Ishikawa (cell line): ENCODE measurements around the gene PAIP2.

ENCODE experiments used
- CEBPB ChIP-seq: IDR thresholded peaks from 2 replicates; pipeline ENCODE4 v1.6.1; 2012
- CREB1 ChIP-seq: IDR thresholded peaks from 2 replicates; pipeline ENCODE4 v1.6.1; 2012; ENCODE audit warnings: low read depth
- EGR1 ChIP-seq: IDR thresholded peaks from 2 replicates; pipeline ENCODE4 v1.6.1; 2012
- EP300 ChIP-seq: IDR thresholded peaks from 2 replicates; pipeline ENCODE4 v1.6.1; 2012; ENCODE audit warnings: borderline replicate concordance
- FOXM1 ChIP-seq: IDR thresholded peaks from 2 replicates; pipeline ENCODE4 v1.6.1; 2012; ENCODE audit warnings: low read depth, borderline replicate concordance
- MAX ChIP-seq: IDR thresholded peaks from 2 replicates; pipeline ENCODE4 v1.6.1; 2012
- NFIC ChIP-seq: IDR thresholded peaks from 2 replicates; pipeline ENCODE4 v1.6.1; 2012
- RAD21 ChIP-seq: IDR thresholded peaks from 2 replicates; pipeline ENCODE4 v1.6.1; 2012; ENCODE audit warnings: low read depth
- REST ChIP-seq: IDR thresholded peaks from 2 replicates; pipeline ENCODE4 v1.6.1; 2012; ENCODE audit warnings: low read depth, mild to moderate bottlenecking
- TAF1 ChIP-seq: IDR thresholded peaks from 2 replicates; pipeline ENCODE4 v1.6.1; 2012; ENCODE audit warnings: low read depth, mild to moderate bottlenecking
- TCF12 ChIP-seq: IDR thresholded peaks from 2 replicates; pipeline ENCODE4 v1.6.1; 2012; ENCODE audit warnings: low read depth
- TEAD4 ChIP-seq: IDR thresholded peaks from 2 replicates; pipeline ENCODE4 v1.6.1; 2012
- YY1 ChIP-seq: IDR thresholded peaks from 2 replicates; pipeline ENCODE4 v1.6.1; 2012; ENCODE audit warnings: low read depth
- ZBTB7A ChIP-seq: IDR thresholded peaks from 2 replicates; pipeline ENCODE4 v1.6.1; 2012; ENCODE audit warnings: low read depth
- TF ChIP-seq, protein P1 (sequence below): IDR thresholded peaks from 2 replicates; pipeline ENCODE4 v1.6.1; 2012

PAIP2 gene

GRCh38 chr5:139358064-139358463, 16.4 kb downstream of the PAIP2 start:
- no peak for TF ChIP-seq ZBTB7A

DNA sequence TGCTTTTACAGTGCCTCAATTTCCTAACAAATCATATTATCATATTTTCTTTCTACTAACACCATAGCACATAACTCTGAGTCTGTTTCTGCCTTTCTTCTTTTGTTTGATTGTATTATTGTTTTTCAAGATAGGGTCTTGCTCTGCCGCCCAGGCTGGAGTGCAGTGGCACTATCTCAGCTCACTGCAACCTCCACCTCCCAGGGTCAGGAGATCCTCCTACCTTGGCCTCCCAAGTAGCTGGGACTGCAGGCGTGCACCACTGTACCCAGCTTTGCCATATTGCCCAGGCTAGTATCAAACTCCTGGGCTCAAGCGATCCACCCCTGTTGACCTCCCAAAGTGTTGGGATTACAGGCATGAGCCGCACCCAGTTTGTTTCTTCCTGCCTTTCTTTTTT, 18.7 kb downstream of the PAIP2 start:
- TF ChIP-seq TEAD4 (no peak), EP300 (no peak), FOXM1 (no peak), ZBTB7A (no peak), TAF1 (no peak), YY1 (no peak), MAX (no peak), TCF12 (no peak), REST (no peak), RAD21 (no peak), NFIC (no peak)
- TF ChIP-seq, protein P1, sequence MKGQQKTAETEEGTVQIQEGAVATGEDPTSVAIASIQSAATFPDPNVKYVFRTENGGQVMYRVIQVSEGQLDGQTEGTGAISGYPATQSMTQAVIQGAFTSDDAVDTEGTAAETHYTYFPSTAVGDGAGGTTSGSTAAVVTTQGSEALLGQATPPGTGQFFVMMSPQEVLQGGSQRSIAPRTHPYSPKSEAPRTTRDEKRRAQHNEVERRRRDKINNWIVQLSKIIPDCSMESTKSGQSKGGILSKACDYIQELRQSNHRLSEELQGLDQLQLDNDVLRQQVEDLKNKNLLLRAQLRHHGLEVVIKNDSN = no peak

DNA sequence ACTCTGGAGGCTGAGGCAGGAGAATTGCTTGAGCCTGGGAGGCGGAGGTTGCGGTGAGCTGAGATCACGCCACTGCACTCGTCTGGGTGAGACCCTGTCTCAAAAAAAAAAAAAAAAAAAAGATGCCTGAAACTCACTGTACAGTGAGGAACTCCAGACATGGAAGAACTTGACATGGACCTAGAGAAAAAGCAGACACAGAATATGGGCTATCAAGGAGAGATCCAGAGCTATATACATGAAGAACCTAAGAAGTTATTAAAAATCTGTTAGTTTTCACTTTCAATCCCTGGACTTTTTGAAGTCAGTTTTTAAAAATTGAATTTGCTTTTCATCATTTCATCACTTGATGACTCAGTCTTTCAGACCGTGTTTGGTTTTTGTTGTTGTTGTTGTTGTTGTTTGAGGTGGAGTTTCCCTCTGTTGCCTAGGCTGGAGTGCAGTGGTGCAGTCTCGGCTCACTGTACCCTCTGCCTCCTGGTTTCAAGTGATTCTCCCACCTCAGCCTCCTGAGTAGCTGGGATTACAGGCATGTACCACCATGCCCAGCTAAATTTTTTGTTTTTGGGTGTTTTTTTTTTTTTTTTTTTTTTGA, 20.3 kb downstream of the PAIP2 start:
- TF ChIP-seq, protein P1 = no peak
- TF ChIP-seq RAD21 (no peak), MAX (no peak), EP300 (no peak), CREB1 (no peak), TCF12 (no peak), YY1 (no peak), FOXM1 (no peak), ZBTB7A (no peak), TEAD4 (no peak), CEBPB (no peak), REST (no peak), EGR1 (no peak), NFIC (no peak), TAF1 (no peak)

DNA sequence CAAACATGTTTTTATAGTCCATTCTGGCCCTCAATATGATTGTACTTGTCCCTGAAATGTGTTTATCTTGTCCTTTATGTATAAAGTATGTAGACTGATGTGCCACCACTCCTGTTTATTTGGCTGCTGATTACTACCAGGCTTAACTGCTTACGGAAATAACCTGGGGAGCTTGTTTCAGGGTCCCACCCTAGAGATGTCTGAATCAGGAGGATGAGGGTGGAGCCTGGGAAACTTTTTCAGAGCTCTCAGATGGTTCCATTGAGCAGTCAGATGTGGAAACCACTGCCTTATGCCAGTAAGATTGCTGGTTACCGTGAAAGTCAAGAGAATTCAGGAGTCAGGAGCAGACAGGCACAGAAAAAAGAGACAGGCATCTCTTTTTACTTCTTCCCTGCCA, 22.3 kb downstream of the PAIP2 start:
- TF ChIP-seq EP300 (no peak), NFIC (no peak), YY1 (no peak), FOXM1 (no peak), TAF1 (no peak)
- TF ChIP-seq, protein P1 = no peak

- TF ChIP-seq EGR1 = no peak
- TF ChIP-seq FOXM1 = no peak
- TF ChIP-seq MAX = no peak
- TF ChIP-seq YY1 = no peak
- no peak for TF ChIP-seq CREB1
- TF ChIP-seq, protein P1 = no peak
- TF ChIP-seq TAF1 = no peak
- TF ChIP-seq CEBPB = no peak
- TF ChIP-seq TCF12 = no peak
- no peak for TF ChIP-seq NFIC
- TF ChIP-seq REST = no peak
- no peak for TF ChIP-seq TEAD4
- TF ChIP-seq RAD21 = no peak
These were observed 22.8 kb downstream of the PAIP2 start for GRCh38 chr5:139364466-139364865.
